ENCODE results near the gene SMAD5. TPM values are rescaled to one million over a fixed set of nuclear protein-coding genes. Genes with fewer than 3 reads are reported as not detected.

SMAD5 gene
- total RNA-seq, 6 experiments from 2014 or later, result 19.2 to 49.2 (median 30.6) TPM

GRCh38 chr5:136169218-136169617, 36.6 kb downstream of the SMAD5 start:
- peaks cover 0 to 10% (median 4%) of the 10 kb centered on the region in 4 donors for H3K36me3 ChIP-seq
- intact Hi-C loops (cut with DNase I), result no loop called here

GRCh38 chr5:136174021-136174659, 41.5 kb downstream of the SMAD5 start:
- WGBS (ENCODE audit: insufficient coverage, low coverage, low lambda C conversion rate, missing lambda C conversion rate), result 54% methylated on average over 2 of the region's 2 CpGs
- intact Hi-C loops (cut with DNase I), result no loop called here
- DNase-seq, result no peak
- no peaks in the 10 kb centered on the region for H3K9me3 ChIP-seq
- H3K4me1 ChIP-seq, result no peaks in the 10 kb centered on the region
- H3K4me3 ChIP-seq, result no peak overlapping the region
- no peaks in the 10 kb centered on the region for H3K27me3 ChIP-seq
- peak; percentile 88 to 98 (median 93) for ATAC-seq
- no peak for TF ChIP-seq POLR2A (IDR thresholded peaks at IDR 0.05)
- TF ChIP-seq CTCF (IDR thresholded peaks at IDR 0.05), result peak; percentile 62 to 84 (median 66)
- H3K27ac ChIP-seq, result no peak overlapping the region
- peaks cover 0 to 25% (median 11%) of the 10 kb centered on the region in 4 donors for H3K36me3 ChIP-seq

More at GRCh38 chr5:136169218-136169617, 36.6 kb downstream of the SMAD5 start:
- H3K9me3 ChIP-seq, result no peaks in the 10 kb centered on the region
- no peak overlapping the region for H3K27ac ChIP-seq
- TF ChIP-seq POLR2A (IDR thresholded peaks at IDR 0.05), result no peak
- TF ChIP-seq CTCF (IDR thresholded peaks at IDR 0.05), result no peak
- 100% methylated on average over 1 of the region's 3 CpGs for WGBS (ENCODE audit: insufficient coverage, low coverage, low lambda C conversion rate, missing lambda C conversion rate)
- DNase-seq, result no peak
- ATAC-seq, result no peak
- no peaks in the 10 kb centered on the region for H3K4me1 ChIP-seq
- H3K4me3 ChIP-seq, result no peak overlapping the region
- no peaks in the 10 kb centered on the region for H3K27me3 ChIP-seq

- H3K9me3 ChIP-seq, result no peaks in the 10 kb centered on the region
- TF ChIP-seq POLR2A (IDR thresholded peaks at IDR 0.05) (no peak), CTCF (IDR thresholded peaks at IDR 0.05) (no peak)
- 86% methylated on average over 1 of the region's 1 CpG for WGBS (ENCODE audit: insufficient coverage, low coverage, low lambda C conversion rate, missing lambda C conversion rate)
- peaks cover 0 to 5% (median 1%) of the 10 kb centered on the region in 4 donors for H3K36me3 ChIP-seq
- H3K4me3 ChIP-seq, result no peak overlapping the region
- no peak for ATAC-seq
- H3K27me3 ChIP-seq, result no peaks in the 10 kb centered on the region
- no peak overlapping the region for H3K27ac ChIP-seq
- peaks cover 0 to 9% (median 0%) of the 10 kb centered on the region in 4 donors for H3K4me1 ChIP-seq
- intact Hi-C loops (cut with DNase I), result no loop called here
- DNase-seq, result no peak
Measured at GRCh38 chr5:136182618-136183017, 50.0 kb downstream of the SMAD5 start.

GRCh38 chr5:136185974-136186665, 53.5 kb downstream of the SMAD5 start:
- TF ChIP-seq POLR2A (IDR thresholded peaks at IDR 0.05), result no peak
- no peak for TF ChIP-seq CTCF (IDR thresholded peaks at IDR 0.05)
- DNase-seq (no peak), ATAC-seq (no peak)
- Histone ChIP-seq H3K4me1 (peaks cover 0 to 11% (median 0%) of the 10 kb centered on the region in 4 donors), H3K36me3 (peaks cover 0 to 3% (median 0%) of the 10 kb centered on the region in 4 donors), H3K27ac (no peak overlapping the region), H3K4me3 (no peak overlapping the region), H3K27me3 (no peaks in the 10 kb centered on the region), H3K9me3 (no peaks in the 10 kb centered on the region)
- WGBS (ENCODE audit: insufficient coverage, low coverage, low lambda C conversion rate, missing lambda C conversion rate), result 88% methylated on average over 5 of the region's 5 CpGs
- intact Hi-C loops (cut with DNase I), result no loop called here
